Measurements from ENCODE around the gene APOBEC4. TPM values are rescaled to one million over a fixed set of nuclear protein-coding genes. Genes with fewer than 3 reads are reported as not detected.
A peak's percentile ranks its signal among the peaks of the same experiment; 100 is the strongest.
"Not testable (repeated sequence)": the region's sequence is repeated elsewhere in the genome, so short reads cannot be mapped to it uniquely, and the experiment has no call there.

The APOBEC4 gene
- total RNA-seq, 1 donor: not detected

- peaks cover 49% of the 10 kb centered on the region for H3K79me2 ChIP-seq (ENCODE audit: insufficient read depth, low read length)
- no peaks in the 10 kb centered on the region for H3K27me3 ChIP-seq (ENCODE audit: insufficient read depth, low read length)
- peaks cover 61% of the 10 kb centered on the region for H3K36me3 ChIP-seq (ENCODE audit: insufficient read depth, low read length)
- no peak overlapping the region for H3K4me3 ChIP-seq (ENCODE audit: insufficient read depth, low read length)
- TF ChIP-seq CTCF (IDR thresholded peaks at IDR 0.05; ENCODE audit: extremely low read depth, low read depth, low read length): no peak
- H4K20me1 ChIP-seq (ENCODE audit: insufficient read depth, low read length): peaks cover 30% of the 10 kb centered on the region
- H2AFZ ChIP-seq (ENCODE audit: low read length): no peak overlapping the region
- no peak overlapping the region for H3K4me2 ChIP-seq (ENCODE audit: insufficient read depth, low read length)
- H3K27ac ChIP-seq (ENCODE audit: low read depth, low read length): no peak overlapping the region
- no peaks in the 10 kb centered on the region for H3K9me3 ChIP-seq (ENCODE audit: low read depth, low read length)
- peaks cover 42% of the 10 kb centered on the region for H3K4me1 ChIP-seq (ENCODE audit: insufficient read depth, low read length)
- no peak for DNase-seq (ENCODE audit: insufficient read length, low spot score, missing footprints)
Observed at GRCh38 chr1:183628537-183628936, 24.6 kb downstream of the APOBEC4 start.

GRCh38 chr1:183626236-183626635 lies 26.9 kb downstream of the APOBEC4 start:
- not testable (repeated sequence) for H3K9me3 ChIP-seq (ENCODE audit: low read depth, low read length); H3K27me3 ChIP-seq (ENCODE audit: insufficient read depth, low read length); DNase-seq (ENCODE audit: insufficient read length, low spot score, missing footprints); H2AFZ ChIP-seq (ENCODE audit: low read length); H3K4me2 ChIP-seq (ENCODE audit: insufficient read depth, low read length); H3K4me3 ChIP-seq (ENCODE audit: insufficient read depth, low read length)
- Histone ChIP-seq H4K20me1 (ENCODE audit: insufficient read depth, low read length) (peaks cover 18% of the 10 kb centered on the region), H3K79me2 (ENCODE audit: insufficient read depth, low read length) (peaks cover 28% of the 10 kb centered on the region), H3K36me3 (ENCODE audit: insufficient read depth, low read length) (peaks cover 51% of the 10 kb centered on the region), H3K27ac (ENCODE audit: low read depth, low read length) (peak overlapping the region; percentile 34), H3K4me1 (ENCODE audit: insufficient read depth, low read length) (peaks cover 30% of the 10 kb centered on the region)

GRCh38 chr1:183622884-183623785 lies 30.0 kb downstream of the APOBEC4 start:
- no peak overlapping the region for H3K27ac ChIP-seq (ENCODE audit: low read depth, low read length)
- H3K4me1 ChIP-seq (ENCODE audit: insufficient read depth, low read length): peaks cover 11% of the 10 kb centered on the region
- H3K4me3 ChIP-seq (ENCODE audit: insufficient read depth, low read length): no peak overlapping the region
- peaks cover 25% of the 10 kb centered on the region for H3K36me3 ChIP-seq (ENCODE audit: insufficient read depth, low read length)
- H3K79me2 ChIP-seq (ENCODE audit: insufficient read depth, low read length): no peaks in the 10 kb centered on the region
- H4K20me1 ChIP-seq (ENCODE audit: insufficient read depth, low read length): peaks cover 2% of the 10 kb centered on the region
- DNase-seq (ENCODE audit: insufficient read length, low spot score, missing footprints): peak; percentile 56
- peak; percentile 60 for TF ChIP-seq CTCF (IDR thresholded peaks at IDR 0.05; ENCODE audit: extremely low read depth, low read depth, low read length)
- no peak overlapping the region for H3K4me2 ChIP-seq (ENCODE audit: insufficient read depth, low read length)
- no peaks in the 10 kb centered on the region for H3K9me3 ChIP-seq (ENCODE audit: low read depth, low read length)
- H3K27me3 ChIP-seq (ENCODE audit: insufficient read depth, low read length): no peaks in the 10 kb centered on the region
- H2AFZ ChIP-seq (ENCODE audit: low read length): no peak overlapping the region

GRCh38 chr1:183622013-183622412 lies 31.1 kb downstream of the APOBEC4 start:
- H3K27ac ChIP-seq (ENCODE audit: low read depth, low read length): no peak overlapping the region
- no peak overlapping the region for H2AFZ ChIP-seq (ENCODE audit: low read length)
- H3K27me3 ChIP-seq (ENCODE audit: insufficient read depth, low read length): no peaks in the 10 kb centered on the region
- peaks cover 8% of the 10 kb centered on the region for H3K4me1 ChIP-seq (ENCODE audit: insufficient read depth, low read length)
- TF ChIP-seq CTCF (IDR thresholded peaks at IDR 0.05; ENCODE audit: extremely low read depth, low read depth, low read length): no peak
- no peak overlapping the region for H3K4me2 ChIP-seq (ENCODE audit: insufficient read depth, low read length)
- H3K36me3 ChIP-seq (ENCODE audit: insufficient read depth, low read length): peaks cover 19% of the 10 kb centered on the region
- H3K79me2 ChIP-seq (ENCODE audit: insufficient read depth, low read length): no peaks in the 10 kb centered on the region
- H4K20me1 ChIP-seq (ENCODE audit: insufficient read depth, low read length): peaks cover 2% of the 10 kb centered on the region
- H3K9me3 ChIP-seq (ENCODE audit: low read depth, low read length): no peaks in the 10 kb centered on the region
- no peak overlapping the region for H3K4me3 ChIP-seq (ENCODE audit: insufficient read depth, low read length)
- no peak for DNase-seq (ENCODE audit: insufficient read length, low spot score, missing footprints)

Measured in osteoblast (primary cell).